A673 (cell line): Measurements from ENCODE around the gene SFN. TPM values are rescaled to one million over a fixed set of nuclear protein-coding genes. Genes with fewer than 3 reads are reported as not detected.
A peak's percentile ranks its signal among the peaks of the same experiment; 100 is the strongest.

ENCODE experiments used
- BruUV-seq: library from RNA; stranded (reverse); fragments of 400-500 nt; replicated peaks from 2 replicates; lab custom pipeline; 2021; lab: Mats Ljungman, UMichigan
- CTCF ChIA-PET: fragments of 300-600 bp; sonication (Branson Sonifier 250); formaldehyde crosslinking; loops from one replicate; lab custom pipeline; 2022; ENCODE audit warnings: antibody characterized with exemption; lab: Charles Lee
- POLR2A ChIA-PET: fragments of 300-600 bp; sonication (Branson Sonifier 250); formaldehyde crosslinking; loops from one replicate; lab custom pipeline; 2022; ENCODE audit warnings: antibody characterized with exemption; ENCODE audit not compliant: low non-redundant PET; lab: Charles Lee
- DNase-seq: peaks from one replicate; pipeline ENCODE4 v3.0.0-alpha.2; 2015; ENCODE audit warnings: low spot score
- H3K27ac ChIP-seq: fragments of 200-600 bp; sonication (generic); 2 replicates; pipeline ENCODE4 v1.5.1; 2016; ENCODE audit warnings: mixed run types, low read depth, mild to moderate bottlenecking, mixed read lengths, antibody characterized with exemption, low read length; ENCODE audit not compliant: poor library complexity, severe bottlenecking
- H3K27me3 ChIP-seq: fragments of 200-600 bp; sonication (generic); replicated peaks from 2 replicates; pipeline ENCODE4 v1.6.1; 2017; ENCODE audit warnings: mixed run types, low read depth, mild to moderate bottlenecking, mixed read lengths, antibody characterized with exemption, low read length; ENCODE audit not compliant: insufficient read depth, poor library complexity
- H3K36me3 ChIP-seq: fragments of 200-600 bp; sonication (generic); 2 replicates; pipeline ENCODE4 v1.6.1; 2016; ENCODE audit warnings: mixed run types, mild to moderate bottlenecking, mixed read lengths, antibody characterized with exemption, low read length; ENCODE audit not compliant: insufficient read depth, poor library complexity, severe bottlenecking
- H3K4me1 ChIP-seq: fragments of 200-600 bp; sonication (generic); 2 replicates; pipeline ENCODE4 v1.6.1; 2017; ENCODE audit warnings: mixed run types, mild to moderate bottlenecking, mixed read lengths, antibody characterized with exemption, low read length; ENCODE audit not compliant: insufficient read depth, poor library complexity, severe bottlenecking
- H3K4me3 ChIP-seq: fragments of 200-600 bp; sonication (generic); 2 replicates; pipeline ENCODE4 v1.5.1; 2016; ENCODE audit warnings: low read depth, mixed run types, mild to moderate bottlenecking, mixed read lengths, low read length; ENCODE audit not compliant: poor library complexity, severe bottlenecking
- H3K9me3 ChIP-seq: fragments of 200-600 bp; sonication (generic); 2 replicates; pipeline ENCODE4 v1.6.1; 2016; ENCODE audit warnings: mixed run types, low read depth, mild to moderate bottlenecking, mixed read lengths, antibody characterized with exemption, low read length; ENCODE audit not compliant: poor library complexity, severe bottlenecking
- EZH2 ChIP-seq: fragments of 200-600 bp; sonication (generic); IDR thresholded peaks from 2 replicates; pipeline ENCODE4 v1.6.1; 2017; ENCODE audit warnings: borderline replicate concordance, low read depth, mild to moderate bottlenecking, mixed read lengths, antibody characterized with exemption, low read length; ENCODE audit not compliant: poor library complexity, severe bottlenecking
- intact Hi-C: fragments of 100-400 bp; cut with micrococcal nuclease; formaldehyde crosslinking; loops from one replicate; pipeline ENCODE4 v1.10.0; 2022; ENCODE audit not compliant: unreplicated experiment
- total RNA-seq: library from RNA; stranded (reverse); gene quantifications from 2 replicates; pipeline ENCODE4 v1.2.3, GENCODE V29; 2021
- TF ChIP-seq, protein P1 (sequence below): fragments of 300-800, 200-600 bp; sonication (generic); conservative IDR thresholded peaks from 2 replicates; pipeline ENCODE4 v1.5.1; 2017; ENCODE audit warnings: low read depth, mild to moderate bottlenecking, antibody characterized with exemption, low read length, moderate library complexity, mixed read lengths

SFN gene
- total RNA-seq, 1 experiment from 2014 or later: not detected

DNA sequence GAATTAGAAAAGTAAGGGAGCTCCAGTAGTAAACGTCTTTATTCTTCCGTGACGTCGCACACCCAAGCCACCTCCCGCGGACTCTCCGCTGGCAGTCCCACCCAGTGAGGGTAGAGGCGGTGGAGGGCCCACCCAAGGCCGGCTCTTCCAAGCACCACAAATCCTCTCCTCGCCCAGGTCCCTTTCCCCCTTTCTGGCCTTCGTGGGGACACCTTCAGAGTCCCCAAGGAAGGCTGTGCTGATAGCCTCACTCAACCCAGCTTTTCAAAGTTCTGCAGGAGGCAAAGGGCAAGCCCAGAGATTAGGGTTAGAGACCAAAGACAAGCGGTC, 27.5 kb downstream of the SFN start:
- TF ChIP-seq, protein P1, sequence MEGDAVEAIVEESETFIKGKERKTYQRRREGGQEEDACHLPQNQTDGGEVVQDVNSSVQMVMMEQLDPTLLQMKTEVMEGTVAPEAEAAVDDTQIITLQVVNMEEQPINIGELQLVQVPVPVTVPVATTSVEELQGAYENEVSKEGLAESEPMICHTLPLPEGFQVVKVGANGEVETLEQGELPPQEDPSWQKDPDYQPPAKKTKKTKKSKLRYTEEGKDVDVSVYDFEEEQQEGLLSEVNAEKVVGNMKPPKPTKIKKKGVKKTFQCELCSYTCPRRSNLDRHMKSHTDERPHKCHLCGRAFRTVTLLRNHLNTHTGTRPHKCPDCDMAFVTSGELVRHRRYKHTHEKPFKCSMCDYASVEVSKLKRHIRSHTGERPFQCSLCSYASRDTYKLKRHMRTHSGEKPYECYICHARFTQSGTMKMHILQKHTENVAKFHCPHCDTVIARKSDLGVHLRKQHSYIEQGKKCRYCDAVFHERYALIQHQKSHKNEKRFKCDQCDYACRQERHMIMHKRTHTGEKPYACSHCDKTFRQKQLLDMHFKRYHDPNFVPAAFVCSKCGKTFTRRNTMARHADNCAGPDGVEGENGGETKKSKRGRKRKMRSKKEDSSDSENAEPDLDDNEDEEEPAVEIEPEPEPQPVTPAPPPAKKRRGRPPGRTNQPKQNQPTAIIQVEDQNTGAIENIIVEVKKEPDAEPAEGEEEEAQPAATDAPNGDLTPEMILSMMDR: no peak
- no peak for TF ChIP-seq EZH2
- no peaks in the 10 kb centered on the region for H3K27me3 ChIP-seq
- peak overlapping the region; percentile 70 for H3K4me3 ChIP-seq
- ChIA-PET CTCF (no interaction called here), POLR2A (interaction anchor here (0.6 to 1.4 kb wide), 3 partner anchors 10 to 90 kb away, joined by 8 to 18 read pairs (median 16); partner anchors contain the start of gene GPATCH3)
- no peak for DNase-seq
- no TSS peak for BruUV-seq
- peak overlapping the region; percentile 84 for H3K27ac ChIP-seq
- peaks cover 41% of the 10 kb centered on the region for H3K36me3 ChIP-seq
- intact Hi-C loops: no loop called here
- peaks cover 9% of the 10 kb centered on the region for H3K4me1 ChIP-seq
- H3K9me3 ChIP-seq: no peaks in the 10 kb centered on the region

DNA sequence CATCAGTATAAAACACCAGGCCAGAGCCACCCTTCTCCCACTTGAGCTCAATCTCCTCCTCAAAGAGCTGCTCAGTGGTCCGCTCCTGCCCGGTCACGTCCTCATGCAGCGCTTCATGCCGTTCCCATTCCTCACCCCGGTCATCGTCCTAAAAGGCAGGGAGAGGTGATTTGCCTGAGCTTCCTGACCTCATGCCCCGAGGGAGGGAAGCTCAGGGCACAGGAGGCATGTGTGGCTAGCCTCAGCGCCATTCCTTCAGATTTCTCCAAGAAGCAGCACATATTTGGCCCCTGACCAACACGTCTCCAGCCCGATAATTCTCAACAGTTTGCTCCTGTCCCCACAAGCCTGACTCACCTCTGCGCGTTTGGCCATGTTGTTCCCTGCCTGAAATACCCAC, 31.3 kb downstream of the SFN start:
- H3K27ac ChIP-seq: no peak overlapping the region
- POLR2A ChIA-PET: no interaction called here
- peaks cover 21% of the 10 kb centered on the region for H3K36me3 ChIP-seq
- TF ChIP-seq, protein P1: no peak
- TF ChIP-seq EZH2: no peak
- H3K4me3 ChIP-seq: no peak overlapping the region
- CTCF ChIA-PET: no interaction called here
- H3K4me1 ChIP-seq: peaks cover 6% of the 10 kb centered on the region
- intact Hi-C loops: no loop called here
- DNase-seq: no peak
- no TSS peak for BruUV-seq
- no peaks in the 10 kb centered on the region for H3K27me3 ChIP-seq
- no peaks in the 10 kb centered on the region for H3K9me3 ChIP-seq

DNA sequence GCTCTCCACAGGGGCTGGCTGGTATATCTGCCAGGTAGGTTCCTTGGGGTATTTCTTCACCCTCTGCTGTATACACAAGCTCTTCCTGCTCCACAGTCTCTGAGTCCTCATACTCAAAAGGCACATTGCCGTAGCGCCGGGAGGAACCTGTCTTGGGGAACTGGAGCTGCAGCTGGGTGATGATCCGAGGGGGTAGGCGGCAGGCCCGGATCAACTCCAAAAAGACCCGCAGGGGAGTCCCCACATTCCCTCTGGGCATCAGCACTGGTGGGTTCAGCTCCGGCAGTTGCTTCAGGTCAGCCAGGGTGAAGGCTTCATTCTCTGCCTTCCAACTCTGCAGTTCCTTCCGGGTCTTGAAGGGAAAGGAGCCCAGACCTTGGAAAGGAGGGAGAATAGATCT, 34.4 kb downstream of the SFN start:
- Histone ChIP-seq H3K9me3 (no peaks in the 10 kb centered on the region), H3K27ac (no peak overlapping the region), H3K4me3 (no peak overlapping the region), H3K4me1 (peaks cover 7% of the 10 kb centered on the region), H3K27me3 (no peaks in the 10 kb centered on the region), H3K36me3 (peaks cover 17% of the 10 kb centered on the region)
- no TSS peak for BruUV-seq
- ChIA-PET POLR2A (no interaction called here), CTCF (interaction anchor here (0.6 to 1.4 kb wide), 3 partner anchors 10 to 77 kb away, joined by 3 to 6 read pairs (median 4); no protein-coding TSS in a partner anchor)
- intact Hi-C loops: no loop called here
- no peak for DNase-seq
- no peak for TF ChIP-seq EZH2
- TF ChIP-seq, protein P1: no peak
